NT2/D1 (cell line): ENCODE measurements around the gene TEKT3.

Experiments used
- SUZ12 ChIP-seq: IDR thresholded peaks from 2 replicates; pipeline ENCODE4 v1.6.1; 2011; ENCODE audit not compliant: insufficient read length, insufficient read depth; ENCODE audit errors: extremely low read depth
- YY1 ChIP-seq: IDR thresholded peaks from 2 replicates; pipeline ENCODE4 v1.6.1; 2011; ENCODE audit not compliant: insufficient read length, insufficient read depth
- ZNF274 ChIP-seq: IDR thresholded peaks from 2 replicates; pipeline ENCODE4 v1.6.1; 2011; ENCODE audit warnings: mild to moderate bottlenecking, low read depth, low read length

DNA sequence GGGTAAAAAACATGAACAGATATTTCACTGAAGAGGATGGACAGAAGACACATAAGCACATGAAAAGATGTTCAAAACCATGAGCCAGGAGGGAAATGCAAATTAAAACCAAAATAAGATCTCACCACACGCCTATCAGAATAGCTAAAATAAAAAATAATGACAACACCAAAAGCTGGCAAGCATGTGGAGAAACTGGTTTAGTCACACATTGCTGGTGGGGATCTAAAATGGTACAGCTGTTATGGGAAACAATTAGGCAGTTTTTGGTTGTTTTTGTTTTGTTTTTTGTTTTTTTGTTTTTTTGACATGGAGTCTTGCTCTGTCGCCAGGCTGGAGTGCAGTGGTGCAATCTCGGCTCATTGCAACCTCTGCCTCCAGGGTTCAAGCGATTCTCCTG, 44.7 kb upstream of the TEKT3 start:
- TF ChIP-seq ZNF274, result no peak
- no peak for TF ChIP-seq YY1
- no peak for TF ChIP-seq SUZ12
